Right atrium auricular region (tissue), 2 donors: ENCODE data around the gene USP20. TPM values are rescaled to one million over a fixed set of nuclear protein-coding genes. Genes with fewer than 3 reads are reported as not detected.

Source experiments
- DNase-seq: peaks from one replicate; pipeline ENCODE4 v3.0.0-alpha.2; 2019; ENCODE audit warnings: low spot score
- H3K27ac ChIP-seq, 2 donors: fragments of 200-600 bp; sonication (generic); 1 replicate in 1 of 2; 2 replicates in 1 of 2; pipeline ENCODE4 v1.5.1; 2016 to 2019
- H3K27me3 ChIP-seq, 2 donors: fragments of 200-600 bp; sonication (generic); one replicate each; pipeline versions ENCODE4 v1.5.1 to v1.6.0; 2017 to 2019
- H3K36me3 ChIP-seq: fragments of 200-600 bp; sonication (generic); one replicate; pipeline ENCODE4 v1.5.1; 2016
- H3K4me1 ChIP-seq, 2 donors: fragments of 200-600 bp; sonication (generic); one replicate each; pipeline versions ENCODE4 v1.5.1 to v1.6.0; 2017 to 2019
- H3K4me3 ChIP-seq, 2 donors: fragments of 200-600 bp; sonication (generic); 1 replicate in 1 of 2; 2 replicates in 1 of 2; pipeline ENCODE4 v1.5.1; 2017 to 2019; ENCODE audit warnings: mild to moderate bottlenecking in 1 of 2, moderate library complexity in 1 of 2
- H3K9me3 ChIP-seq, 2 donors: fragments of 200-600 bp; sonication (generic); one replicate each; pipeline ENCODE4 v1.5.1; 2019
- total RNA-seq, 2 donors: library from RNA; depleted of rRNA; stranded (reverse); fragments of >200 nt; gene quantifications; one replicate each; pipeline ENCODE4 v1.1.0, GENCODE V29; 2016
- TF ChIP-seq, protein P1 (sequence below), 2 donors: fragments of 200-600 bp; sonication (generic); IDR thresholded peaks; one replicate each; pipeline ENCODE4 v1.5.1; 2019; ENCODE audit warnings: antibody characterized with exemption in 2 of 2

The USP20 gene
- total RNA-seq, 2 donors from 2014 or later = 12.9 to 14.5 TPM

DNA sequence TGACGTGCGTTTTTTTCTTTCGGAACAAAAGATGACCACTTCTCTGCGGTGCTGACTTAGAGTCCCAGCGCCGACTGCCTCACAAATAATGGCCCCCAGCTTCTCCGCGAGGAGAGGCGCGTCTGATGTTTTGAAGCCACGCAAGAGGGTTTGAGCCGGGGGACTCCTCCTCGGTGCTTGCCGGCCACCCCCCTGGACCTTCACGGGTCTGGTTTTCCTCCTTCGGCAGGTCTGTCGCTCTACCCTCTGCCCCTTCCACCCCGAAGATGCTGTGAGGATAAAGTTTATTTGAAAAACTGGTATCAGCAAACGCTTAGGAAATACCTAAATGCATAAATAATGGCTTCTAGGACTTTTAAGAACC lies 584 bp downstream of the USP20 start:
- peaks cover 27% of the 10 kb centered on the region for H3K36me3 ChIP-seq
- no peaks in the 10 kb centered on the region for H3K27me3 ChIP-seq
- peak overlapping the region; percentile 82 to 89 for H3K27ac ChIP-seq
- H3K4me1 ChIP-seq = peaks cover 0 to 31% of the 10 kb centered on the region in 2 donors
- no peaks in the 10 kb centered on the region for H3K9me3 ChIP-seq
- no peak for DNase-seq
- peak overlapping the region; percentile 86 to 99 for H3K4me3 ChIP-seq
- TF ChIP-seq, protein P1, sequence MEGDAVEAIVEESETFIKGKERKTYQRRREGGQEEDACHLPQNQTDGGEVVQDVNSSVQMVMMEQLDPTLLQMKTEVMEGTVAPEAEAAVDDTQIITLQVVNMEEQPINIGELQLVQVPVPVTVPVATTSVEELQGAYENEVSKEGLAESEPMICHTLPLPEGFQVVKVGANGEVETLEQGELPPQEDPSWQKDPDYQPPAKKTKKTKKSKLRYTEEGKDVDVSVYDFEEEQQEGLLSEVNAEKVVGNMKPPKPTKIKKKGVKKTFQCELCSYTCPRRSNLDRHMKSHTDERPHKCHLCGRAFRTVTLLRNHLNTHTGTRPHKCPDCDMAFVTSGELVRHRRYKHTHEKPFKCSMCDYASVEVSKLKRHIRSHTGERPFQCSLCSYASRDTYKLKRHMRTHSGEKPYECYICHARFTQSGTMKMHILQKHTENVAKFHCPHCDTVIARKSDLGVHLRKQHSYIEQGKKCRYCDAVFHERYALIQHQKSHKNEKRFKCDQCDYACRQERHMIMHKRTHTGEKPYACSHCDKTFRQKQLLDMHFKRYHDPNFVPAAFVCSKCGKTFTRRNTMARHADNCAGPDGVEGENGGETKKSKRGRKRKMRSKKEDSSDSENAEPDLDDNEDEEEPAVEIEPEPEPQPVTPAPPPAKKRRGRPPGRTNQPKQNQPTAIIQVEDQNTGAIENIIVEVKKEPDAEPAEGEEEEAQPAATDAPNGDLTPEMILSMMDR (IDR thresholded peaks at IDR 0.05) = no peak

DNA sequence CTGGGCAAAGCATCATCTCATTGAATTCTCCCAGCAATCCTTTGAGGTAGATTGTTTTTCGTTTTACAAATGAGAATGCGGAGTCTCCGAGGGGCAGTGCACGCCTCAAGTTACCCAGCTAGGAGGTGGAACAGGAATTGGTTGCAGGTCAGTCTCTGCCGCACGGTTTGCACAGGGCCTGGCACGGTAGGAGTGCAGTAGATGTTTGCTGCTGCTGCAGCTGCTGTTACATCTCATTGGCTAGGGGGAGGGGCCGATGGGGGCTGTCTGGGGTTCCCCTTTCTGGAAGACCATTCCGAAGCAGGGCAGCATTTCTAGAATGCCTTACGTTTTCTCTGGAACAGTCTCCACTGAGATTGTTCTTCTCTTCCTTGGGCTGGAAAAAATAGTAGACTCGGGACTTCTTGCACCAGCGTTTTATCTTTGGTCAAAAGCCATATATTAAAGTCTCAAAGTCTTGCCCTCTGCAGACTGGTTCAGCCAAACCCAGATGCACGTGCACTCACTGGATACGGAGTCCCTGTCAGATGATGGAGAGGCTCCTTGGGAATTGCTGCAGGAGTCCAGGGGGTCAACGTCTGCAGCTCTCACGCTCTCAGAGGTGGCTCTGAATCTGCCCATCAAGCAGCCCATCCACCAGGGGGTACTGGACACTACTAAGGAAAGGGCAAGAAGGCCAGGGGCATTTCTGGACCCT lies 1.2 kb downstream of the USP20 start:
- H3K36me3 ChIP-seq = peaks cover 21% of the 10 kb centered on the region
- peaks cover 0 to 31% of the 10 kb centered on the region in 2 donors for H3K4me1 ChIP-seq
- peak overlapping the region; percentile 86 to 99 for H3K4me3 ChIP-seq
- no peak overlapping the region for H3K27ac ChIP-seq
- H3K9me3 ChIP-seq = no peaks in the 10 kb centered on the region
- TF ChIP-seq, protein P1 (IDR thresholded peaks at IDR 0.05) = no peak
- no peak for DNase-seq
- no peaks in the 10 kb centered on the region for H3K27me3 ChIP-seq

DNA sequence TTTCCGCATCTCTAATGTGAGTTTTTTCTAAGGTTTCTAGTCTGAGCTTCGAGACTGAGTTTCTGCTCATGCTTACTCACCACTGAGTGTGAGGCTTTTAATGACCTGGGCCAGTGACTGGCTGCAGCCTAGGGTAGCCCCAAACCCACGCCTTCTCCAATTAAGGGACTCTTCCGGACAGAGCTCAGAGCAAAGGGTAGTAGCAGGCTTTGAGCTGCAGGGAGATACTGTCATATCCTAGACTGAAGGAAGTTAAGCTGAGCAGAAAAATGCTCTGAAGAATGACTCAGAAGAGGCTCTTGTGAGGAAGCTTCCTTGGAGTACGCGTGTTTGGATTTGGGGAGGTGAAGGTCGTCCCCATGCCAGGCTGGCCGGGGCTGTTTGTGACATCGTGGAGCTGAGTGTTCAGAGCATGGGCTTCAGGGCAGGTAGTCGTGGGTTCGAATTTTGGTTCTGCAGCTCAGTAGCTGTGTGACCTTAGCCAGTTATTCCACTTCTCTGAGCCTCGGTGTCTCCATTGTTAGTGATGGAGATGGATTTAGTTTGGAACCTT lies 3.5 kb downstream of the USP20 start:
- Histone ChIP-seq H3K27ac (no peak overlapping the region), H3K4me1 (peaks cover 0 to 29% of the 10 kb centered on the region in 2 donors), H3K36me3 (no peaks in the 10 kb centered on the region), H3K9me3 (no peaks in the 10 kb centered on the region), H3K27me3 (no peaks in the 10 kb centered on the region), H3K4me3 (no peak overlapping the region)
- TF ChIP-seq, protein P1 (IDR thresholded peaks at IDR 0.05) = no peak
- no peak for DNase-seq

DNA sequence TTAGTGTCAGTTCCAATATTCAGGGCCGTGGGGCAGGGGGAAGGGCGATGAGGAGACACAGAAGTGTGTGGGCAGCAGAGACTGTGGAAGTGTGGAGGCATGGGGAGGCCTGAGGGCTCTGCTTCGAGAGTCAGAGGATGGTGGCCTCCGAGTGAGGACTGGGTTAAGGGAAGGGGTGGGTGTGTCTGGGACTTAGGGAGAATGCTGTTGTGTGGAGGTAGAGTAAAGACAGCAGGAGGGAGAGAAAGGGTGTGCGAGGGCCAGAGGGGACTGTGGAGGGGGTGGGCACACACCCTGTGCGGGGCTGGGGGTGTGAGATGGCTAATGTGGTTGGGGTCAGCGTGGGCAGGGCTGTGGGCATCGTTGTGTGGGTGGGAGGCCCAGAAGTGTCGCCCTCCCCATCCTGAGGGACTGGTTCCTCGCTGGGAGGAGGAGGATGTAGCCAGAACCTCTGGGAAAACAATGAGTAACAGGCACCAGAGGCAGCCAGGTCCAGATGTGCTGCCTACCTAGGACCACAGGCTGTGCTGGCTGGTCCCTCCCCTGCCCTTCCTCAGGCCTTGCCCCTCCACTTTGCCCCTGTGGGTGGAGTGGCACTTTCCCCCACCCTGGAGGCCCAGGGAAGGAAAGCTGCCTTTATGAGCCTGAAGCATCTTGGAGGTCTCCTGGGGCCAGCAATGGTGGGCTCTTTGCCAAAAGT lies 4.2 kb downstream of the USP20 start:
- TF ChIP-seq, protein P1 (IDR thresholded peaks at IDR 0.05) = no peak
- Histone ChIP-seq H3K36me3 (no peaks in the 10 kb centered on the region), H3K27ac (no peak overlapping the region), H3K4me3 (no peak overlapping the region), H3K27me3 (no peaks in the 10 kb centered on the region), H3K4me1 (peaks cover 0 to 22% of the 10 kb centered on the region in 2 donors), H3K9me3 (no peaks in the 10 kb centered on the region)
- no peak for DNase-seq

DNA sequence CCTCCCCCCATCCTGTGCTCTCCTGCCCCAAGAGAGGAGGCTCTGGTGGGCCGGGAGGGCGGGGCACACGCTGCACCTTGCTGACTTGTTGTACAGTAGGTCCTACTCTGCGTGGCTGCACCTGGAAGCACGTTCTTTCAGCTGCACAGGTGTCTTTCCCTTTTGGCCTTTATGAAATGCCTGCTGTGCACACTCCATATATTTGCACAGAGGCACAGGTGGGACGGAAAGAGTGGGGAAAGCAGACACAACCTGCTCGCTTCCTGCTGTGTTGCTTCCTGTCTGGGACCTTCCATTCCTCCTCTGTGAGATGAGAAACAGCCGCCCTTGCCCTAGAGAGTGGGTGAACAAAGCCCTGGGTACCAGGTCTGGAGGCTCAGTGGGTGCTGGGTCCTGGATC lies 4.8 kb downstream of the USP20 start:
- Histone ChIP-seq H3K9me3 (no peaks in the 10 kb centered on the region), H3K36me3 (no peaks in the 10 kb centered on the region), H3K27me3 (no peaks in the 10 kb centered on the region), H3K4me1 (peaks cover 0 to 19% of the 10 kb centered on the region in 2 donors), H3K27ac (no peak overlapping the region), H3K4me3 (no peak overlapping the region)
- DNase-seq = no peak
- TF ChIP-seq, protein P1 (IDR thresholded peaks at IDR 0.05) = no peak
